ENCODE measurements around the gene HIF1A. TPM values are rescaled to one million over a fixed set of nuclear protein-coding genes. Genes with fewer than 3 reads are reported as not detected.
"Not testable (repeated sequence)": the region's sequence is repeated elsewhere in the genome, so short reads cannot be mapped to it uniquely, and the experiment has no call there.

HIF1A gene
- total RNA-seq, 1 donor from 2014 or later = 87.0 TPM

GRCh38 chr14:61651355-61651754, 44.0 kb upstream of the HIF1A start:
- no peaks in the 10 kb centered on the region for H3K9me3 ChIP-seq
- no peak overlapping the region for H3K4me3 ChIP-seq
- H3K27me3 ChIP-seq = no peaks in the 10 kb centered on the region
- TF ChIP-seq CTCF (IDR thresholded peaks at IDR 0.05) = no peak
- no peak for DNase-seq (ENCODE audit: low spot score in 2 of 2)
- no peak overlapping the region for H3K27ac ChIP-seq
- no peaks in the 10 kb centered on the region for H3K4me1 ChIP-seq
- H3K36me3 ChIP-seq = no peaks in the 10 kb centered on the region
- intact Hi-C loops (cut with DNase I) = no loop called here

GRCh38 chr14:61652526-61653262, 42.6 kb upstream of the HIF1A start:
- TF ChIP-seq CTCF (IDR thresholded peaks at IDR 0.05) = no peak
- no peaks in the 10 kb centered on the region for H3K36me3 ChIP-seq
- H3K27me3 ChIP-seq = no peaks in the 10 kb centered on the region
- no peaks in the 10 kb centered on the region for H3K4me1 ChIP-seq
- no peak overlapping the region for H3K27ac ChIP-seq
- DNase-seq (ENCODE audit: low spot score in 2 of 2) = no peak
- H3K4me3 ChIP-seq = no peak overlapping the region
- intact Hi-C loops (cut with DNase I) = no loop called here
- no peaks in the 10 kb centered on the region for H3K9me3 ChIP-seq

- DNase-seq (ENCODE audit: low spot score in 2 of 2) = no peak
- Histone ChIP-seq H3K4me1 (no peaks in the 10 kb centered on the region), H3K27ac (no peak overlapping the region), H3K4me3 (no peak overlapping the region), H3K36me3 (no peaks in the 10 kb centered on the region), H3K9me3 (no peaks in the 10 kb centered on the region), H3K27me3 (no peaks in the 10 kb centered on the region)
- no peak for TF ChIP-seq CTCF (IDR thresholded peaks at IDR 0.05)
- intact Hi-C loops (cut with DNase I) = no loop called here
These were observed 41.8 kb upstream of the HIF1A start for GRCh38 chr14:61653507-61653906.

GRCh38 chr14:61654026-61654425, 41.3 kb upstream of the HIF1A start:
- TF ChIP-seq CTCF (IDR thresholded peaks at IDR 0.05) = no peak
- Histone ChIP-seq H3K27ac (no peak overlapping the region), H3K4me3 (no peak overlapping the region), H3K36me3 (no peaks in the 10 kb centered on the region), H3K27me3 (no peaks in the 10 kb centered on the region), H3K9me3 (no peaks in the 10 kb centered on the region), H3K4me1 (no peaks in the 10 kb centered on the region)
- DNase-seq (ENCODE audit: low spot score in 2 of 2) = no peak
- intact Hi-C loops (cut with DNase I) = no loop called here

- Histone ChIP-seq H3K27ac (no peak overlapping the region), H3K4me1 (peaks cover 0 to under 1% of the 10 kb centered on the region in 2 donors), H3K27me3 (no peaks in the 10 kb centered on the region), H3K36me3 (no peaks in the 10 kb centered on the region), H3K4me3 (no peak overlapping the region), H3K9me3 (no peaks in the 10 kb centered on the region)
- intact Hi-C loops (cut with DNase I) = no loop called here
- no peak for TF ChIP-seq CTCF (IDR thresholded peaks at IDR 0.05)
- DNase-seq (ENCODE audit: low spot score in 2 of 2) = no peak
These were observed 39.5 kb upstream of the HIF1A start for GRCh38 chr14:61655777-61656176.

GRCh38 chr14:61656341-61656740, 39.0 kb upstream of the HIF1A start:
- H3K9me3 ChIP-seq = no peaks in the 10 kb centered on the region
- no peak for TF ChIP-seq CTCF (IDR thresholded peaks at IDR 0.05)
- no peak for DNase-seq (ENCODE audit: low spot score in 2 of 2)
- H3K4me3 ChIP-seq = no peak overlapping the region
- no peaks in the 10 kb centered on the region for H3K27me3 ChIP-seq
- H3K4me1 ChIP-seq = peaks cover 5% of the 10 kb centered on the region in 2 donors
- intact Hi-C loops (cut with DNase I) = no loop called here
- no peaks in the 10 kb centered on the region for H3K36me3 ChIP-seq
- H3K27ac ChIP-seq = no peak overlapping the region

- H3K4me1 ChIP-seq = peaks cover 5 to 14% of the 10 kb centered on the region in 2 donors
- DNase-seq (ENCODE audit: low spot score in 2 of 2); H3K36me3 ChIP-seq; H3K27me3 ChIP-seq; H3K27ac ChIP-seq; intact Hi-C loops (cut with DNase I); H3K4me3 ChIP-seq; H3K9me3 ChIP-seq: not testable (repeated sequence)
These were observed 37.2 kb upstream of the HIF1A start for GRCh38 chr14:61658111-61658510.

All from ascending aorta (tissue), 2 donors.